Loucy (cell line): ENCODE measurements around the gene ELOVL7.

Experiments used
- H2AFZ ChIP-seq: fragments of 200-600 bp; sonication (generic); 2 replicates; pipeline ENCODE4 v1.6.0; 2016; ENCODE audit warnings: antibody characterized with exemption, mild to moderate bottlenecking, low read length, moderate library complexity
- H3F3A ChIP-seq: fragments of 200-600 bp; 2 replicates; pipeline ENCODE4 v1.6.0; 2016; ENCODE audit warnings: antibody characterized with exemption, low read depth, mild to moderate bottlenecking
- H3K27me3 ChIP-seq: fragments of 200-600 bp; sonication (generic); 2 replicates; pipeline ENCODE4 v1.6.1; 2014; ENCODE audit warnings: low read length, mild to moderate bottlenecking; ENCODE audit not compliant: insufficient read depth, poor library complexity, severe bottlenecking
- H3K36me3 ChIP-seq: fragments of 200-600 bp; sonication (generic); 2 replicates; pipeline ENCODE4 v1.6.1; 2016; ENCODE audit warnings: low read length; ENCODE audit not compliant: insufficient read depth
- H3K4me1 ChIP-seq: fragments of 200-600 bp; sonication (generic); 2 replicates; pipeline ENCODE4 v1.5.1; 2014; ENCODE audit warnings: low read length, mild to moderate bottlenecking; ENCODE audit not compliant: insufficient read depth, poor library complexity, severe bottlenecking
- H3K4me2 ChIP-seq: fragments of 200-600 bp; sonication (generic); 2 replicates; pipeline ENCODE4 v1.6.0; 2014; ENCODE audit warnings: antibody characterized with exemption, low read length, low read depth, mild to moderate bottlenecking; ENCODE audit not compliant: poor library complexity, severe bottlenecking
- H3K4me3 ChIP-seq: fragments of 200-600 bp; sonication (generic); 2 replicates; pipeline ENCODE4 v1.5.1; 2014; ENCODE audit warnings: low read length, mild to moderate bottlenecking, mixed read lengths; ENCODE audit not compliant: poor library complexity, severe bottlenecking
- H3K79me2 ChIP-seq: fragments of 200-600 bp; sonication (generic); 2 replicates; pipeline ENCODE4 v1.6.1; 2014; ENCODE audit warnings: low read length; ENCODE audit not compliant: insufficient read depth
- H3K9ac ChIP-seq: fragments of 200-600 bp; sonication (generic); 2 replicates; pipeline ENCODE4 v1.6.0; 2014; ENCODE audit warnings: mild to moderate bottlenecking, low read depth, low read length, moderate library complexity; ENCODE audit not compliant: poor library complexity, severe bottlenecking
- H3K9me2 ChIP-seq: fragments of 200-600 bp; sonication (generic); replicated peaks from 2 replicates; pipeline ENCODE4 v1.6.1; 2016; ENCODE audit warnings: low read depth, low read length, mixed read lengths
- H3K9me3 ChIP-seq: fragments of 200-600 bp; sonication (generic); 2 replicates; pipeline ENCODE4 v1.6.1; 2014; ENCODE audit warnings: mild to moderate bottlenecking, antibody characterized with exemption, low read length, low read depth; ENCODE audit not compliant: insufficient read depth
- H4K20me1 ChIP-seq: fragments of 200-600 bp; sonication (generic); 2 replicates; pipeline ENCODE4 v1.6.0; 2014; ENCODE audit warnings: antibody characterized with exemption, low read length, mild to moderate bottlenecking; ENCODE audit not compliant: insufficient read depth, poor library complexity, severe bottlenecking
- CTCF ChIP-seq: fragments of 200-600 bp; sonication (generic); conservative IDR thresholded peaks from 2 replicates; pipeline ENCODE4 v1.5.1; 2014; ENCODE audit warnings: mild to moderate bottlenecking, antibody characterized with exemption, low read length
- EZH2phosphoT487 ChIP-seq: fragments of 200-600 bp; IDR thresholded peaks from 2 replicates; pipeline ENCODE4 v1.6.1; 2018; ENCODE audit warnings: antibody characterized with exemption, mild to moderate bottlenecking, moderate library complexity, borderline replicate concordance

Gene ELOVL7

DNA sequence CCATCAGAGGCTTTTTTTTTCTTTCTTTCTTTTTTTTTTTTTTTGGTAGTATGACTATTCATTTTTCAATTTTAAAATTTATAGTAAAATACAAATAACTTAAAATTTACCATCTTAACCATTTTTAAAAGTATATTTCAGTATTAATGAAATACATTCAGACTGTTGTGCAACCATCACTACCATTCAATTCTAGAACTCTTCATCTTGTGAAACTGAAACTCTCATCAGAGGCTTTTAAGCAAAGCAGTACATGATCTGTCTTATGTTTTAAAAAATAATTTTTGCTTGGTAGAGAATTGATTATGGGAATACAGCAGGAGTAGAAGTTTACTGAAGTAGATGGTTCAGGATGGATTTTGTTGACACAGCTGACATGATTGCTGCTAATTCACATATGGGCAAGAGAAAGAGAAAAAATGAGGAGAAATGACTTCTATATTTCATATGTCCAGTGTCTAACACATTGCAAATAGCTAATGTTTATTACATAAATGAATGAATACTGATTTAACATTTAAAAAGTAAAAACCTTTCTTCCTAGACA is 13.4 kb downstream of the ELOVL7 start:
- Histone ChIP-seq H3K4me3 (no peak overlapping the region), H3K4me2 (no peak overlapping the region), H3K36me3 (no peaks in the 10 kb centered on the region), H2AFZ (no peak overlapping the region), H3K79me2 (no peaks in the 10 kb centered on the region), H3K27me3 (no peaks in the 10 kb centered on the region), H4K20me1 (no peaks in the 10 kb centered on the region), H3K9me3 (no peaks in the 10 kb centered on the region), H3K9me2 (no peaks in the 10 kb centered on the region), H3K4me1 (no peaks in the 10 kb centered on the region), H3F3A (no peaks in the 10 kb centered on the region), H3K9ac (no peak overlapping the region)
- TF ChIP-seq EZH2phosphoT487, result no peak
- TF ChIP-seq CTCF, result no peak

DNA sequence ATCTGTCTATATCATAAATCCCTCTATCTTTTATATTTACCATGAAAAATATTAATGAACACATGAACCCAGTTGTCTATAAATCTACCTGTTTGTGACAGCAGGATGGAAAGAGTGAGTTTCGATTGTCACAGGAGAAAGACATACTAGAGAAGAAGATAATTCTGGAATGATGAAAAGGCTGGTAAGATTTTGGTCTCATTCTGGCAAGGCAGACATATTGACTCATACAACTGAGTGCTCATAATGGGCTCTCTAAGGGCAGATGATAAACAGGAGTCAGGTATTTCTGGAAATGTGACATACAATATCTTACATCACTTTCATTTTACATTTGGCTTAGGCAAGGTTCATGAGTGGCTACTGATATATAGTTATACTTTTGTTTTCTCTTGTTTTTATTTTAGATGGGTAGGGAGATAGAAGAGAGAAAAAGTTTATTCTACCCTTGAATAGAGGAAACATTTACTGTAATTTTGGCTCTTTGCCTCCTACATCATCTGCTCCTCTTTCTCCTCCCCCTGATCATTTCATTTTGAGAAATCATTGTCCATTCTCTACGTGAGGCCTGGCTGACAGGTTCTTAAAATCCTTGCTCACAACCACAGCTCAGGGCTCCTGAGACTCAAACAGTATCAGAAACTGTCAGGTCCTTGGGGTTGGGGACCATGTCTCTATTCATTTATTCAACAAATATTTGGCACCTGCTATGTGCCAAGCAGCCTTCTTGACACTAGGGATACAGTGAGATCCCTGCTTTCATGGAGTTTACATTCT is 14.4 kb downstream of the ELOVL7 start:
- Histone ChIP-seq H3K36me3 (no peaks in the 10 kb centered on the region), H3K4me2 (no peak overlapping the region), H3K9ac (no peak overlapping the region), H3K27me3 (no peaks in the 10 kb centered on the region), H4K20me1 (no peaks in the 10 kb centered on the region), H3K9me2 (no peaks in the 10 kb centered on the region), H3K9me3 (no peaks in the 10 kb centered on the region), H3K4me3 (no peak overlapping the region), H3K4me1 (no peaks in the 10 kb centered on the region), H2AFZ (no peak overlapping the region), H3K79me2 (no peaks in the 10 kb centered on the region), H3F3A (no peaks in the 10 kb centered on the region)
- TF ChIP-seq EZH2phosphoT487 (no peak), CTCF (no peak)

DNA sequence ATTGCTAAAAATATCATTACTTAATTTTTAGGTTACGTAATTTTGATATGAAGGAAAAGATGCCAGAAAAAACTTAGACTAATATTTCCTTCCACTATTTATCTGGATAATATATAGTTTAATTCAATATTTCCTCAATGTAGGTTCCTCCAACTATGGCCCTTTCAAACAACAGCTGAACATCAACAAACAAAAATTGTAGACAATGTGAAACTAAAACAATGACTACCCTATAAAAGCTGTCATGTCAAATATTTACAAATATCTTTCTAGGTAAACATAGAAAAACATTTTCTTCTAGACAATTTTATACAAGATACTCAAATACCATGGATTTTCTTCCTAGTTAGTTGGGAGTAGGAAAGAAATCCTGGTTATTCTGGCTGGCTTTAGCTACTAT is 16.9 kb downstream of the ELOVL7 start:
- Histone ChIP-seq H3K79me2 (no peaks in the 10 kb centered on the region), H3K4me1 (no peaks in the 10 kb centered on the region), H3K36me3 (no peaks in the 10 kb centered on the region), H3K4me3 (no peak overlapping the region), H2AFZ (no peak overlapping the region), H3K9me3 (no peaks in the 10 kb centered on the region), H3K9ac (no peak overlapping the region), H3K4me2 (no peak overlapping the region), H4K20me1 (no peaks in the 10 kb centered on the region), H3K27me3 (no peaks in the 10 kb centered on the region), H3K9me2 (no peaks in the 10 kb centered on the region), H3F3A (no peaks in the 10 kb centered on the region)
- no peak for TF ChIP-seq EZH2phosphoT487
